AG10803 (cell line): ENCODE results near the gene TTYH3.
A peak's percentile ranks its signal among the peaks of the same experiment; 100 is the strongest.

Source experiments
- DNase-seq: peaks from one replicate; pipeline ENCODE4 v3.0.0; 2010; ENCODE audit warnings: low read depth
- H3K4me3 ChIP-seq: 2 replicates; pipeline ENCODE4 v1.5.1; 2011; ENCODE audit warnings: mild to moderate bottlenecking, low read length, control low read depth
- CTCF ChIP-seq: conservative IDR thresholded peaks from 2 replicates; pipeline ENCODE4 v1.5.1; 2011; ENCODE audit warnings: mild to moderate bottlenecking, low read length, control low read depth, inconsistent platforms

The TTYH3 gene

GRCh38 chr7:2619116-2619515 lies 12.7 kb upstream of the TTYH3 start:
- H3K4me3 ChIP-seq, result peak overlapping the region; percentile 24
- no peak for TF ChIP-seq CTCF
- DNase-seq, result peak; percentile 61

- peak; percentile 68 for DNase-seq
- no peak for TF ChIP-seq CTCF
- H3K4me3 ChIP-seq, result no peak overlapping the region
Measured at GRCh38 chr7:2621061-2621828, 10.5 kb upstream of the TTYH3 start.

- DNase-seq, result no peak
- H3K4me3 ChIP-seq, result no peak overlapping the region
- TF ChIP-seq CTCF, result no peak
Measured at GRCh38 chr7:2621948-2622640, 9.7 kb upstream of the TTYH3 start.

GRCh38 chr7:2622869-2623697 lies 8.7 kb upstream of the TTYH3 start:
- no peak overlapping the region for H3K4me3 ChIP-seq
- DNase-seq, result no peak
- TF ChIP-seq CTCF, result no peak

GRCh38 chr7:2623698-2624014 lies 8.1 kb upstream of the TTYH3 start:
- no peak for TF ChIP-seq CTCF
- no peak overlapping the region for H3K4me3 ChIP-seq
- no peak for DNase-seq

- TF ChIP-seq CTCF, result no peak
- no peak overlapping the region for H3K4me3 ChIP-seq
- DNase-seq, result no peak
Measured at GRCh38 chr7:2624293-2624886, 7.4 kb upstream of the TTYH3 start.
